ENCODE measurements around the gene GULP1. TPM values are rescaled to one million over a fixed set of nuclear protein-coding genes. Genes with fewer than 3 reads are reported as not detected.

The GULP1 gene
- total RNA-seq, 1 experiment from 2014 or later: 86.8 TPM

DNA sequence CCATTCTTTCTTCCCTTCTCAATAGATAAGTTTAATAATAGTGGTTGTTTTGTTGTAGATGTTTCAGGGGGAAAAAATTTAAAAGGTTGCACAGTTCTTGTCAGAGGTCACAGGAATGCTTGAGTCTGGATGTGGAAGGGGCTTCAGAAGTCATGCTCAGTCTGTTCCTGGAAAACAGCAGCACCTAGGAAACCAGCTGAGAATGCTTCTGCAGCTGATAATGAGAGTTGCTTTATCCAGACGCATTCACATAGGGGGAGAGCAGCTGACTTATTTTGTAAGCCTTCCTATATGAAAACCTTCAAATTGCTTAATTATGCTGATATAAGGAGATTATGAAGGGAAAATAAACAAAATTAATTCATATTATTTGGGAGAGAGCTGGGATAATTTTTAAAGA lies 235.5 kb downstream of the GULP1 start:
- CTCF ChIA-PET: no interaction called here
- H3K9me3 Mint-ChIP-seq (ENCODE audit: low read depth, unreplicated experiment): no peaks in the 10 kb centered on the region

GRCh38 chr2:188527581-188527993 lies 235.9 kb downstream of the GULP1 start:
- CTCF ChIA-PET: no interaction called here
- TF ChIP-seq, protein P1, sequence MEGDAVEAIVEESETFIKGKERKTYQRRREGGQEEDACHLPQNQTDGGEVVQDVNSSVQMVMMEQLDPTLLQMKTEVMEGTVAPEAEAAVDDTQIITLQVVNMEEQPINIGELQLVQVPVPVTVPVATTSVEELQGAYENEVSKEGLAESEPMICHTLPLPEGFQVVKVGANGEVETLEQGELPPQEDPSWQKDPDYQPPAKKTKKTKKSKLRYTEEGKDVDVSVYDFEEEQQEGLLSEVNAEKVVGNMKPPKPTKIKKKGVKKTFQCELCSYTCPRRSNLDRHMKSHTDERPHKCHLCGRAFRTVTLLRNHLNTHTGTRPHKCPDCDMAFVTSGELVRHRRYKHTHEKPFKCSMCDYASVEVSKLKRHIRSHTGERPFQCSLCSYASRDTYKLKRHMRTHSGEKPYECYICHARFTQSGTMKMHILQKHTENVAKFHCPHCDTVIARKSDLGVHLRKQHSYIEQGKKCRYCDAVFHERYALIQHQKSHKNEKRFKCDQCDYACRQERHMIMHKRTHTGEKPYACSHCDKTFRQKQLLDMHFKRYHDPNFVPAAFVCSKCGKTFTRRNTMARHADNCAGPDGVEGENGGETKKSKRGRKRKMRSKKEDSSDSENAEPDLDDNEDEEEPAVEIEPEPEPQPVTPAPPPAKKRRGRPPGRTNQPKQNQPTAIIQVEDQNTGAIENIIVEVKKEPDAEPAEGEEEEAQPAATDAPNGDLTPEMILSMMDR (IDR thresholded peaks at IDR 0.05; ENCODE audit: unreplicated experiment): no peak
- intact Hi-C loops (cut with micrococcal nuclease; ENCODE audit: unreplicated experiment): no loop called here
- no peaks in the 10 kb centered on the region for H3K27me3 Mint-ChIP-seq (ENCODE audit: unreplicated experiment)
- H3K36me3 Mint-ChIP-seq (ENCODE audit: insufficient read depth, unreplicated experiment): peaks cover 4% of the 10 kb centered on the region
- no peak for DNase-seq
- H3K4me1 Mint-ChIP-seq (ENCODE audit: low read depth, unreplicated experiment): no peaks in the 10 kb centered on the region
- no TSS peak for BruUV-seq (replicated peaks)
- H3K4me3 Mint-ChIP-seq (ENCODE audit: low read depth, unreplicated experiment): no peak overlapping the region
- H3K27ac Mint-ChIP-seq (ENCODE audit: unreplicated experiment): peak overlapping the region; percentile 16
- H3K9me3 Mint-ChIP-seq (ENCODE audit: low read depth, unreplicated experiment): no peaks in the 10 kb centered on the region

More for the DNA sequence above, 235.5 kb downstream of the GULP1 start:
- Mint-ChIP-seq H3K4me1 (ENCODE audit: low read depth, unreplicated experiment) (no peaks in the 10 kb centered on the region), H3K36me3 (ENCODE audit: insufficient read depth, unreplicated experiment) (no peaks in the 10 kb centered on the region), H3K4me3 (ENCODE audit: low read depth, unreplicated experiment) (no peak overlapping the region), H3K27ac (ENCODE audit: unreplicated experiment) (peak overlapping the region; percentile 16), H3K27me3 (ENCODE audit: unreplicated experiment) (no peaks in the 10 kb centered on the region)
- intact Hi-C loops (cut with micrococcal nuclease; ENCODE audit: unreplicated experiment): no loop called here
- TF ChIP-seq, protein P1 (IDR thresholded peaks at IDR 0.05; ENCODE audit: unreplicated experiment): no peak
- no peak for DNase-seq
- no TSS peak for BruUV-seq (replicated peaks)

- no peak overlapping the region for H3K27ac Mint-ChIP-seq (ENCODE audit: unreplicated experiment)
- CTCF ChIA-PET: interaction anchor here (1.1 kb wide), 1 partner anchor 20 kb away, joined by 3 read pairs; no protein-coding TSS in a partner anchor
- peaks cover 5% of the 10 kb centered on the region for H3K36me3 Mint-ChIP-seq (ENCODE audit: insufficient read depth, unreplicated experiment)
- no peak for DNase-seq
- intact Hi-C loops (cut with micrococcal nuclease; ENCODE audit: unreplicated experiment): no loop called here
- no peaks in the 10 kb centered on the region for H3K4me1 Mint-ChIP-seq (ENCODE audit: low read depth, unreplicated experiment)
- TF ChIP-seq, protein P1 (IDR thresholded peaks at IDR 0.05; ENCODE audit: unreplicated experiment): no peak
- BruUV-seq (replicated peaks): no TSS peak
- no peaks in the 10 kb centered on the region for H3K27me3 Mint-ChIP-seq (ENCODE audit: unreplicated experiment)
- no peaks in the 10 kb centered on the region for H3K9me3 Mint-ChIP-seq (ENCODE audit: low read depth, unreplicated experiment)
- H3K4me3 Mint-ChIP-seq (ENCODE audit: low read depth, unreplicated experiment): no peak overlapping the region
Measured at GRCh38 chr2:188529710-188530109, 238.0 kb downstream of the GULP1 start.

- Mint-ChIP-seq H3K9me3 (ENCODE audit: low read depth, unreplicated experiment) (no peaks in the 10 kb centered on the region), H3K27ac (ENCODE audit: unreplicated experiment) (no peak overlapping the region), H3K36me3 (ENCODE audit: insufficient read depth, unreplicated experiment) (peaks cover 10% of the 10 kb centered on the region), H3K27me3 (ENCODE audit: unreplicated experiment) (no peaks in the 10 kb centered on the region), H3K4me3 (ENCODE audit: low read depth, unreplicated experiment) (no peak overlapping the region), H3K4me1 (ENCODE audit: low read depth, unreplicated experiment) (no peaks in the 10 kb centered on the region)
- DNase-seq: no peak
- no TSS peak for BruUV-seq (replicated peaks)
- TF ChIP-seq, protein P1 (IDR thresholded peaks at IDR 0.05; ENCODE audit: unreplicated experiment): no peak
- intact Hi-C loops (cut with micrococcal nuclease; ENCODE audit: unreplicated experiment): no loop called here
- CTCF ChIA-PET: no interaction called here
Measured at GRCh38 chr2:188534875-188535274, 243.2 kb downstream of the GULP1 start.
